H9 (cell line): ENCODE data around the gene MAPKAP1. TPM values are rescaled to one million over a fixed set of nuclear protein-coding genes. Genes with fewer than 3 reads are reported as not detected.

Source experiments
- DNase-seq: peaks from one replicate; pipeline ENCODE4 v3.0.0-alpha.2; 2017
- H2AFZ ChIP-seq: one replicate; pipeline ENCODE4 v1.6.1; 2013; ENCODE audit warnings: mild to moderate bottlenecking, low read length, control low read depth, moderate library complexity
- H2AK5ac ChIP-seq: 2 replicates; pipeline ENCODE4 v1.6.1; 2013; ENCODE audit warnings: low read length, control low read depth, mixed read lengths; ENCODE audit not compliant: insufficient read length
- H2BK120ac ChIP-seq: one replicate; pipeline ENCODE4 v1.6.1; 2013; ENCODE audit warnings: low read depth, mild to moderate bottlenecking, low read length, control low read depth, inconsistent platforms; ENCODE audit not compliant: poor library complexity, severe bottlenecking
- H2BK12ac ChIP-seq: 2 replicates; pipeline ENCODE4 v1.6.1; 2013; ENCODE audit warnings: low read length, control low read depth, mixed read lengths, low read depth; ENCODE audit not compliant: insufficient read length
- H2BK15ac ChIP-seq: 2 replicates; pipeline ENCODE4 v1.6.1; 2013; ENCODE audit warnings: low read depth, low read length, control low read depth
- H2BK20ac ChIP-seq: one replicate; pipeline ENCODE4 v1.6.1; 2013; ENCODE audit warnings: low read depth, mild to moderate bottlenecking, low read length, control low read depth, inconsistent platforms; ENCODE audit not compliant: poor library complexity, severe bottlenecking
- H2BK5ac ChIP-seq: 2 replicates; pipeline ENCODE4 v1.6.1; 2013; ENCODE audit warnings: low read length, control low read depth, mixed read lengths; ENCODE audit not compliant: insufficient read length
- H3K14ac ChIP-seq: 2 replicates; pipeline ENCODE4 v1.6.1; 2013; ENCODE audit warnings: low read length, control low read depth; ENCODE audit not compliant: insufficient read depth
- H3K18ac ChIP-seq: 2 replicates; pipeline ENCODE4 v1.6.1; 2013; ENCODE audit warnings: low read depth, mild to moderate bottlenecking, mixed read lengths, low read length, control low read depth; ENCODE audit not compliant: insufficient read length
- H3K23ac ChIP-seq: 2 replicates; pipeline ENCODE4 v1.6.1; 2013; ENCODE audit warnings: low read length, control low read depth, mixed read lengths, low read depth; ENCODE audit not compliant: insufficient read length
- H3K23me2 ChIP-seq: 2 replicates; pipeline ENCODE4 v1.6.1; 2013; ENCODE audit warnings: low read depth, mild to moderate bottlenecking, mixed read lengths, low read length, control low read depth; ENCODE audit not compliant: insufficient read length, poor library complexity, severe bottlenecking
- H3K27ac ChIP-seq: 2 replicates; pipeline ENCODE4 v1.5.1; 2013; ENCODE audit warnings: low read length, control low read depth, mixed read lengths, low read depth; ENCODE audit not compliant: insufficient read length
- H3K27me3 ChIP-seq: 2 replicates; pipeline ENCODE4 v1.6.1; 2013; ENCODE audit warnings: low read length, control low read depth, inconsistent platforms; ENCODE audit not compliant: insufficient read depth
- H3K4ac ChIP-seq: 2 replicates; pipeline ENCODE4 v1.6.1; 2013; ENCODE audit warnings: low read depth, mild to moderate bottlenecking, control low read depth, inconsistent platforms, low read length, moderate library complexity
- H3K4me1 ChIP-seq: 2 replicates; pipeline ENCODE4 v1.6.1; 2013; ENCODE audit warnings: low read length, control low read depth, inconsistent platforms; ENCODE audit not compliant: insufficient read depth
- H3K4me2 ChIP-seq: 2 replicates; pipeline ENCODE4 v1.6.1; 2013; ENCODE audit warnings: low read length, control low read depth, mixed read lengths; ENCODE audit not compliant: insufficient read length, insufficient read depth
- H3K56ac ChIP-seq: 2 replicates; pipeline ENCODE4 v1.6.1; 2013; ENCODE audit warnings: low read depth, mild to moderate bottlenecking, mixed read lengths, low read length, control low read depth; ENCODE audit not compliant: insufficient read length
- H3K79me1 ChIP-seq: 2 replicates; pipeline ENCODE4 v1.6.1; 2013; ENCODE audit warnings: low read depth, mild to moderate bottlenecking, moderate library complexity, low read length, control low read depth, inconsistent platforms; ENCODE audit not compliant: insufficient read depth, poor library complexity, severe bottlenecking
- H3K79me2 ChIP-seq: 2 replicates; pipeline ENCODE4 v1.6.1; 2013; ENCODE audit warnings: low read length, control low read depth, inconsistent platforms; ENCODE audit not compliant: insufficient read depth
- H3K9ac ChIP-seq: 2 replicates; pipeline ENCODE4 v1.6.1; 2013; ENCODE audit warnings: low read length, control low read depth, mixed read lengths; ENCODE audit not compliant: insufficient read length; ENCODE audit errors: extremely low read depth
- H3K9me3 ChIP-seq: one replicate; pipeline ENCODE4 v1.6.1; 2013; ENCODE audit warnings: low read depth, low read length, inconsistent platforms; ENCODE audit not compliant: control insufficient read depth
- H3T11ph ChIP-seq: one replicate; pipeline ENCODE4 v1.6.1; 2013; ENCODE audit warnings: mild to moderate bottlenecking, low read length, control low read depth, inconsistent platforms
- H4K20me1 ChIP-seq: one replicate; pipeline ENCODE4 v1.6.1; 2013; ENCODE audit not compliant: control insufficient read depth, insufficient read length, insufficient read depth
- H4K5ac ChIP-seq: 2 replicates; pipeline ENCODE4 v1.6.1; 2013; ENCODE audit warnings: low read depth, mild to moderate bottlenecking, mixed read lengths, low read length, control low read depth; ENCODE audit not compliant: insufficient read length
- H4K8ac ChIP-seq: replicated peaks from 2 replicates; pipeline ENCODE4 v1.6.1; 2013; ENCODE audit warnings: low read length, control low read depth, mixed read lengths, low read depth; ENCODE audit not compliant: insufficient read length
- H4K91ac ChIP-seq: 2 replicates; pipeline ENCODE4 v1.6.1; 2013; ENCODE audit warnings: low read depth, mild to moderate bottlenecking, moderate library complexity, mixed read lengths, low read length, control low read depth; ENCODE audit not compliant: insufficient read length
- H3K27ac Mint-ChIP-seq, 3 experiments: 2 replicates in 2 of 3; 3 replicates in 1 of 3; pipeline ENCODE4 v1.8.0; 2020 to 2021; ENCODE audit warnings: mixed read lengths in 3 of 3, mild to moderate bottlenecking in 1 of 3, moderate library complexity in 1 of 3
- H3K27me3 Mint-ChIP-seq: 2 replicates; pipeline ENCODE4 v1.8.0; 2021; ENCODE audit warnings: low read depth, mild to moderate bottlenecking, moderate library complexity, mixed read lengths
- H3K36me3 Mint-ChIP-seq, 3 experiments: 2 replicates in 2 of 3; 3 replicates in 1 of 3; pipeline ENCODE4 v1.8.0; 2020 to 2021; ENCODE audit warnings: low read depth in 3 of 3, mixed read lengths in 3 of 3; ENCODE audit not compliant: insufficient read depth in 1 of 3
- H3K4me1 Mint-ChIP-seq, 2 experiments: 2 replicates each; pipeline ENCODE4 v1.8.0; 2020; ENCODE audit warnings: mixed read lengths in 2 of 2
- H3K4me3 Mint-ChIP-seq, 2 experiments: 2 replicates in 1 of 2; 3 replicates in 1 of 2; pipeline ENCODE4 v1.8.0; 2020 to 2021; ENCODE audit warnings: mild to moderate bottlenecking in 2 of 2, mixed read lengths in 2 of 2, moderate library complexity in 1 of 2
- H3K9me3 Mint-ChIP-seq, 2 experiments: 2 replicates in 1 of 2; 3 replicates in 1 of 2; pipeline ENCODE4 v1.8.0; 2020; ENCODE audit warnings: mild to moderate bottlenecking in 2 of 2, mixed read lengths in 2 of 2, moderate library complexity in 1 of 2
- WGBS: extraction: QIAGEN DNeasy Blood & Tissue Kit; methylation state at CpG from one replicate; pipeline ENCODE4 v1.1.7; 2013; ENCODE audit warnings: missing lambda C conversion rate, low lambda C conversion rate, mixed read lengths; ENCODE audit not compliant: insufficient read length; ENCODE audit errors: extremely low coverage; 5-methylcytosine and 5-hydroxymethylcytosine counted together
- total RNA-seq: library from RNA; stranded (reverse); gene quantifications from 2 replicates; pipeline ENCODE4 v1.2.1, GENCODE V29; 2021
- TF ChIP-seq, protein P1 (sequence below): fragments of 200-600 bp; sonication (generic); conservative IDR thresholded peaks from 3 replicates; pipeline ENCODE4 v1.8.0; 2021; ENCODE audit warnings: antibody characterized with exemption, mild to moderate bottlenecking

MAPKAP1 gene
- total RNA-seq, 1 experiment from 2014 or later: 97.0 TPM

GRCh38 chr9:125660557-125660956 is 46.5 kb downstream of the MAPKAP1 start:
- no peaks in the 10 kb centered on the region for H3K27me3 Mint-ChIP-seq
- H3K27ac ChIP-seq: no peak overlapping the region
- no peak overlapping the region for H3K4me3 Mint-ChIP-seq

More at GRCh38 chr9:125660557-125660956, 46.5 kb downstream of the MAPKAP1 start:
- H3K79me1 ChIP-seq: no peaks in the 10 kb centered on the region
- TF ChIP-seq, protein P1, sequence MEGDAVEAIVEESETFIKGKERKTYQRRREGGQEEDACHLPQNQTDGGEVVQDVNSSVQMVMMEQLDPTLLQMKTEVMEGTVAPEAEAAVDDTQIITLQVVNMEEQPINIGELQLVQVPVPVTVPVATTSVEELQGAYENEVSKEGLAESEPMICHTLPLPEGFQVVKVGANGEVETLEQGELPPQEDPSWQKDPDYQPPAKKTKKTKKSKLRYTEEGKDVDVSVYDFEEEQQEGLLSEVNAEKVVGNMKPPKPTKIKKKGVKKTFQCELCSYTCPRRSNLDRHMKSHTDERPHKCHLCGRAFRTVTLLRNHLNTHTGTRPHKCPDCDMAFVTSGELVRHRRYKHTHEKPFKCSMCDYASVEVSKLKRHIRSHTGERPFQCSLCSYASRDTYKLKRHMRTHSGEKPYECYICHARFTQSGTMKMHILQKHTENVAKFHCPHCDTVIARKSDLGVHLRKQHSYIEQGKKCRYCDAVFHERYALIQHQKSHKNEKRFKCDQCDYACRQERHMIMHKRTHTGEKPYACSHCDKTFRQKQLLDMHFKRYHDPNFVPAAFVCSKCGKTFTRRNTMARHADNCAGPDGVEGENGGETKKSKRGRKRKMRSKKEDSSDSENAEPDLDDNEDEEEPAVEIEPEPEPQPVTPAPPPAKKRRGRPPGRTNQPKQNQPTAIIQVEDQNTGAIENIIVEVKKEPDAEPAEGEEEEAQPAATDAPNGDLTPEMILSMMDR: no peak
- H3K4ac ChIP-seq: no peak overlapping the region
- H2BK15ac ChIP-seq: no peak overlapping the region
- Mint-ChIP-seq H3K9me3 (peaks cover 0 to 4% of the 10 kb centered on the region in 2 experiments; a peak in 1 of 5 replicates), H3K4me1 (peaks cover 22 to 24% of the 10 kb centered on the region in 2 experiments), H3K36me3 (peaks cover 7 to 15% (median 10%) of the 10 kb centered on the region in 3 experiments; a peak in 6 of 7 replicates), H3K27ac (no peak overlapping the region)
- H3K27me3 ChIP-seq: no peaks in the 10 kb centered on the region
- no peak overlapping the region for H2BK12ac ChIP-seq
- no peak overlapping the region for H2BK20ac ChIP-seq
- H3K9me3 ChIP-seq: no peaks in the 10 kb centered on the region
- H3T11ph ChIP-seq: no peak overlapping the region
- no peaks in the 10 kb centered on the region for H3K23me2 ChIP-seq
- no peak overlapping the region for H2AK5ac ChIP-seq
- no peak overlapping the region for H3K9ac ChIP-seq
- no peak overlapping the region for H4K91ac ChIP-seq
- no peak overlapping the region for H3K56ac ChIP-seq
- H3K79me2 ChIP-seq: no peaks in the 10 kb centered on the region
- DNase-seq: no peak
- no CpG with 5 or more reads among the region's 6 CpGs for WGBS
- H3K4me1 ChIP-seq: peaks cover 4% of the 10 kb centered on the region; the same call in 1 of the 2 replicates
- H3K18ac ChIP-seq: no peak overlapping the region
- H4K20me1 ChIP-seq: no peaks in the 10 kb centered on the region
- no peak overlapping the region for H4K5ac ChIP-seq
- H2BK5ac ChIP-seq: no peak overlapping the region
- no peak overlapping the region for H2AFZ ChIP-seq
- no peak overlapping the region for H2BK120ac ChIP-seq
- H3K14ac ChIP-seq: no peak overlapping the region
- H4K8ac ChIP-seq: no peak overlapping the region
- H3K23ac ChIP-seq: no peak overlapping the region
- H3K4me2 ChIP-seq: no peak overlapping the region
